Thymus (tissue), 14 donors: ENCODE data around the gene RPS16. TPM values are rescaled to one million over a fixed set of nuclear protein-coding genes. Genes with fewer than 3 reads are reported as not detected.
A peak's percentile ranks its signal among the peaks of the same experiment; 100 is the strongest.

Experiments
- DNase-seq, 9 donors: peaks; one replicate each; pipeline ENCODE4 v3.0.0-alpha.2; 2013; ENCODE audit warnings: low spot score in 9 of 9, low read depth in 6 of 9, missing footprints in 1 of 9
- H3K27ac ChIP-seq, 2 donors: one replicate each; pipeline ENCODE4 v1.5.1; 2013; ENCODE audit warnings: control low read depth in 1 of 2, low read depth in 1 of 2, low read length in 1 of 2, mild to moderate bottlenecking in 1 of 2, moderate library complexity in 1 of 2
- H3K27me3 ChIP-seq, 2 donors: one replicate each; pipeline ENCODE4 v1.5.1; 2013; ENCODE audit warnings: low read length in 1 of 2; ENCODE audit not compliant: control insufficient read depth in 2 of 2, insufficient read depth in 1 of 2
- H3K36me3 ChIP-seq, 2 donors: one replicate each; pipeline ENCODE4 v1.5.1; 2013; ENCODE audit warnings: low read length in 1 of 2, mild to moderate bottlenecking in 1 of 2, moderate library complexity in 1 of 2; ENCODE audit not compliant: control insufficient read depth in 2 of 2, insufficient read depth in 2 of 2
- H3K4me1 ChIP-seq, 2 donors: one replicate each; pipeline ENCODE4 v1.5.1; 2013; ENCODE audit warnings: low read length in 2 of 2; ENCODE audit not compliant: control insufficient read depth in 2 of 2, insufficient read depth in 2 of 2
- H3K4me3 ChIP-seq, 2 donors: one replicate each; pipeline ENCODE4 v1.5.1; 2013; ENCODE audit warnings: low read length in 2 of 2, control low read depth in 1 of 2, mild to moderate bottlenecking in 1 of 2
- H3K9me3 ChIP-seq, 2 donors: one replicate each; pipeline ENCODE4 v1.5.1; 2013; ENCODE audit warnings: low read length in 1 of 2, mild to moderate bottlenecking in 1 of 2; ENCODE audit not compliant: control insufficient read depth in 2 of 2, insufficient read depth in 1 of 2
- WGBS: extraction: QIAGEN DNeasy Blood & Tissue Kit; methylation state at CpG from one replicate; pipeline ENCODE4 v1.1.7; 2013; 5-methylcytosine and 5-hydroxymethylcytosine counted together
- long read RNA-seq, 10 donors: transcript quantifications; one replicate each; lab custom pipeline, GENCODE V29; 2026
- polyA plus RNA-seq: library from polyadenylated mRNA; stranded (reverse); fragments of 200-250 nt; gene quantifications from one replicate; pipeline ENCODE4 v1.2.3, GENCODE V29; 2013
- total RNA-seq: library from RNA; stranded (reverse); fragments of 120-200 nt; gene quantifications from one replicate; pipeline ENCODE4 v1.2.4, GENCODE V29; 2013
- donor health status: healthy.

Gene RPS16
- total RNA-seq (788 TPM), polyA plus RNA-seq (3,143 TPM)
- long read RNA-seq, donor 1, transcript RPS16-201 (5 exons, 560 nt), result major isoform, 100 of 140 reads
- long read RNA-seq, donor 1, partial matches to known transcripts, result 37 of 140 reads
- long read RNA-seq, donor 1, other reads (novel, unspliced or antisense), result 0 of 140 reads
- long read RNA-seq, donor 2, transcript RPS16-201 (5 exons, 560 nt), result major isoform, 975 of 1,273 reads
- long read RNA-seq, donor 2, transcript RPS16-207 (5 exons, 492 nt), result minor isoform, 35 of 1,273 reads
- long read RNA-seq, donor 2, transcript RPS16-203 (2 exons, 1,035 nt), result minor isoform, 25 of 1,273 reads
- long read RNA-seq, donor 2, partial matches to known transcripts, result 195 of 1,273 reads
- long read RNA-seq, donor 2, other reads (novel, unspliced or antisense), result 42 of 1,273 reads
- long read RNA-seq, donor 3, transcript RPS16-207 (5 exons, 492 nt), result minor isoform, 46 of 2,335 reads
- long read RNA-seq, donor 3, transcript RPS16-203 (2 exons, 1,035 nt), result minor isoform, 39 of 2,335 reads
- long read RNA-seq, donor 3, transcript RPS16-201 (5 exons, 560 nt), result major isoform, 1,756 of 2,335 reads
- long read RNA-seq, donor 3, partial matches to known transcripts, result 385 of 2,335 reads
- long read RNA-seq, donor 3, other reads (novel, unspliced or antisense), result 99 of 2,335 reads
- long read RNA-seq, donor 4, transcript RPS16-207 (5 exons, 492 nt), result minor isoform, 12 of 1,043 reads
- long read RNA-seq, donor 4, transcript RPS16-203 (2 exons, 1,035 nt), result minor isoform, 33 of 1,043 reads
- long read RNA-seq, donor 4, transcript RPS16-201 (5 exons, 560 nt), result major isoform, 695 of 1,043 reads
- long read RNA-seq, donor 4, partial matches to known transcripts, result 266 of 1,043 reads
- long read RNA-seq, donor 4, other reads (novel, unspliced or antisense), result 31 of 1,043 reads
- long read RNA-seq, donor 5, transcript RPS16-201 (5 exons, 560 nt), result major isoform, 2,142 of 2,913 reads
- long read RNA-seq, donor 5, transcript RPS16-203 (2 exons, 1,035 nt), result minor isoform, 65 of 2,913 reads
- long read RNA-seq, donor 5, transcript RPS16-207 (5 exons, 492 nt), result minor isoform, 57 of 2,913 reads
- long read RNA-seq, donor 5, partial matches to known transcripts, result 525 of 2,913 reads
- long read RNA-seq, donor 5, other reads (novel, unspliced or antisense), result 114 of 2,913 reads
- long read RNA-seq, donor 6, transcript RPS16-203 (2 exons, 1,035 nt), result minor isoform, 10 of 741 reads
- long read RNA-seq, donor 6, transcript RPS16-201 (5 exons, 560 nt), result major isoform, 596 of 741 reads
- long read RNA-seq, donor 6, transcript RPS16-207 (5 exons, 492 nt), result minor isoform, 16 of 741 reads
- long read RNA-seq, donor 6, partial matches to known transcripts, result 102 of 741 reads
- long read RNA-seq, donor 6, other reads (novel, unspliced or antisense), result 15 of 741 reads
- long read RNA-seq, donor 7, transcript RPS16-207 (5 exons, 492 nt), result minor isoform, 29 of 1,348 reads
- long read RNA-seq, donor 7, transcript RPS16-203 (2 exons, 1,035 nt), result minor isoform, 41 of 1,348 reads
- long read RNA-seq, donor 7, transcript RPS16-201 (5 exons, 560 nt), result major isoform, 876 of 1,348 reads
- long read RNA-seq, donor 7, partial matches to known transcripts, result 353 of 1,348 reads
- long read RNA-seq, donor 7, other reads (novel, unspliced or antisense), result 46 of 1,348 reads
- long read RNA-seq, donor 8, transcript RPS16-201 (5 exons, 560 nt), result major isoform, 414 of 494 reads
- long read RNA-seq, donor 8, transcript RPS16-207 (5 exons, 492 nt), result minor isoform, 6 of 494 reads
- long read RNA-seq, donor 8, partial matches to known transcripts, result 52 of 494 reads
- long read RNA-seq, donor 8, other reads (novel, unspliced or antisense), result 16 of 494 reads
- long read RNA-seq, donor 9, transcript RPS16-207 (5 exons, 492 nt), result minor isoform, 20 of 868 reads
- long read RNA-seq, donor 9, transcript RPS16-203 (2 exons, 1,035 nt), result minor isoform, 22 of 868 reads
- long read RNA-seq, donor 9, transcript RPS16-201 (5 exons, 560 nt), result major isoform, 656 of 868 reads
- long read RNA-seq, donor 9, partial matches to known transcripts, result 149 of 868 reads
- long read RNA-seq, donor 9, other reads (novel, unspliced or antisense), result 19 of 868 reads
- long read RNA-seq, donor 10, transcript RPS16-207 (5 exons, 492 nt), result minor isoform, 18 of 1,206 reads
- long read RNA-seq, donor 10, transcript RPS16-201 (5 exons, 560 nt), result major isoform, 926 of 1,206 reads
- long read RNA-seq, donor 10, transcript RPS16-203 (2 exons, 1,035 nt), result minor isoform, 25 of 1,206 reads
- long read RNA-seq, donor 10, partial matches to known transcripts, result 182 of 1,206 reads
- long read RNA-seq, donor 10, other reads (novel, unspliced or antisense), result 52 of 1,206 reads

DNA sequence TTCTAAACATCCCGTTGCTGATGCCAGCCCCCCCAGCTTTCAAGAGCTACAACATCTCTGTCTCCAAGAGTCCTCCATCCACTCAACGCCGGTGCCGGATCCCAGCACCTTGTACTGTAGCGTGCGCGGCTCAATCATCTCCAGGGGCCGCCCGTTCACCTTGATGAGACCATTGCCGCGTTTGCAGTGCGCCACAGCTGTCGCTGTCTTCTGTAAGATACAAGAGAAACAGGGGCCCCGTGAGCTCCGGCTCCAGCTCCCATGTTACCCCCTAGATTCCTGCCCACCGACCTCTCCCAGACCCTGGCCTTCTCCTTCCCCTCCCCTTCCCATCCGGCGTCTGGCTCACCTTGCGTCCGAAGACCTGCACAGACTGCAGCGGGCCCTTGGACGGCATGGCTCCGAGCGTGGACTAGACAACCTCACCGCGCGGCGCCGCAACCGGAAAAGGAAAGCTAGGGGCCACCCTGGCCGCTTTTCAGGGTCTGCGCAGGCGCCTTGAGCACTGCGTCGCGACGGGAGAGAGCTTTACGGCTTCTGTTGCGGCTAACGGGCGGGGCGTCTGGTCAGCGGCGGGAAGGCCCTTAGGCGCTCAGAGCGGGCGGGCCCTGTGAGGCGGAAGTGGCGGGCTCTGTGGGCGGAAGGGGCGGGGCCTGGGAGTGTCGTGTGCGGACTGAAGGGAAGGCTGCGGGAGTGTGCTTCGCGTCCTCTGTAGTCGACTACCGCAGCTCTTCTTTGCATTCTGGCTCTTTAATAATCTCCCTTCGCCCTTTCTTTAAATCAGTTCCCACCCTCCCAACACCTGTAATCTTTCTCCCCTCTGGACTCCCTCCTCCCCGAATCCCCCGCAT lies at the start of gene RPS16:
RPS16 (minus strand) TSS at position 451 of the 851 bp plus-strand sequence; CDS start at position 397, 54 bp downstream.
- under 1% methylated on average over 61 of the region's 61 CpGs for WGBS
- H3K27me3 ChIP-seq, result peaks cover 0 to 6% of the 10 kb centered on the region in 2 donors
- DNase-seq, result peak; percentile 83 to 98 (median 95)
- peaks cover 11 to 26% of the 10 kb centered on the region in 2 donors for H3K4me1 ChIP-seq
- peak within 1 kb of the TSS; percentile 86 to 94 for H3K27ac ChIP-seq
- H3K4me3 ChIP-seq, result peak within 1 kb of the TSS; percentile 76 to 86
- H3K9me3 ChIP-seq, result no peaks in the 10 kb centered on the region
- peaks cover 26 to 34% of the 10 kb centered on the region in 2 donors for H3K36me3 ChIP-seq

DNA sequence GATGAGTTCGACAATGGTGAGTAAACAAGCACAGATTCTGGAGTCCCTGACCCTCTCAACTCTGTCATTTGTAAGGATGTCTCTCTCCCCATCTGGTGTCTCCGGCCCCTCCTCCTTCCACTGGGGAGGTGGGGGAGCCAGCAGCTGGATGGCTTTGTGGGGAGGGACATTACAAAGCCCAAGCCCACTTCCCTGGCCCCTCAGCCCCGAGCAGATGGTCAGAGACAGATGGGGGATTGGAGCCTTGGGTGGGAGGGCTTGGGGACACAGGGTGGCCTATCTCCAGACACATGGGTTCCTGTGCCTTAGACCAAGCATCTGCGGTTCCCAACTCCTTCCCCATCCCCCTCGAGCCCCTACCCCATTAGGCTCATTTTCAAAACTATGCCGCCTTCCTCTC lies 47.4 kb upstream of the RPS16 start:
- WGBS, result 81% methylated on average over 6 of the region's 6 CpGs
- Histone ChIP-seq H3K9me3 (no peaks in the 10 kb centered on the region), H3K4me3 (no peak overlapping the region), H3K27me3 (no peaks in the 10 kb centered on the region), H3K27ac (no peak overlapping the region), H3K36me3 (peaks cover 22 to 24% of the 10 kb centered on the region in 2 donors), H3K4me1 (peaks cover 13 to 16% of the 10 kb centered on the region in 2 donors)
- DNase-seq, result no peak

DNA sequence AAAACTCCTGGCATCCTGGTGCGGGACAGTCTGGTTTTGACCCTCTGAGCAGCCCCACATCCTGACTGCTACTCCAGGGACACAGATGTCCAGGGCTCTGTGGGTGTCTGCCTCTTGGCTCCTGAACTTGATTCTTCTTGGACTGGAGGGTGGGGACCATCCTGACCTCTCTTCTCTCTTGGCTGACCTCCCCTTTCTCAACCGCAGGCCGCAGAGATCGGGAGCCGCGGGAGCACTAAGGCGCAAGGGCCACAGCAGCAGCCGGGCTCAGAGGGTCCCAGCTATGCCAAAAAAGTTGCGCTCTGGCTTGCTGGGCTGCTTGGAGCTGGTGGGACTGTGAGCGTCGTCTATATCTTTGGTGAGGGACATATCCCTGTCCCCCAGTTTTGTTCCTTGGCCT lies 45.9 kb upstream of the RPS16 start:
- Histone ChIP-seq H3K27me3 (no peaks in the 10 kb centered on the region), H3K27ac (no peak overlapping the region), H3K36me3 (peaks cover 14% of the 10 kb centered on the region in 2 donors), H3K4me1 (peaks cover 13 to 16% of the 10 kb centered on the region in 2 donors), H3K4me3 (peak overlapping the region in 1 of 2 donors; percentile 91), H3K9me3 (no peaks in the 10 kb centered on the region)
- DNase-seq, result no peak
- WGBS, result 89% methylated on average over 11 of the region's 11 CpGs

DNA sequence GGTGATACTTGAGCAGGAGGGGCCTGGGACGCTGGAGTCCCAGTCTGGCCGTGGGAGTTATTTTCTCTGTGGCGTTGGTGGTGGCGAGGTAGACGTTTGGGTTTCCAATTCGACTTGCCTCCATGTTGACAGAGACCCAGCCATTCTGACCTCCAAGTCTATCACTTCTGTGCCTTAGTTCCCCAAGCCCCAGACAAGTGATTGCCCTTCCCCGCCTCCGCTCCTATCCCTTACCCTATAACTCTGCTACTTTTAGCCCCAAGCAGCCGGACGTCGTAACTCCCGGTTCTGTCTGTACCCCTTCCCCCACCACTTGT lies 45.4 kb upstream of the RPS16 start:
- WGBS, result under 1% methylated on average over 12 of the region's 12 CpGs
- Histone ChIP-seq H3K27me3 (no peaks in the 10 kb centered on the region), H3K4me3 (peak overlapping the region; percentile 88 to 91), H3K36me3 (peaks cover 13 to 14% of the 10 kb centered on the region in 2 donors), H3K4me1 (peaks cover 13 to 16% of the 10 kb centered on the region in 2 donors), H3K27ac (peak overlapping the region; percentile 80 to 87), H3K9me3 (no peaks in the 10 kb centered on the region)
- no peak for DNase-seq

DNA sequence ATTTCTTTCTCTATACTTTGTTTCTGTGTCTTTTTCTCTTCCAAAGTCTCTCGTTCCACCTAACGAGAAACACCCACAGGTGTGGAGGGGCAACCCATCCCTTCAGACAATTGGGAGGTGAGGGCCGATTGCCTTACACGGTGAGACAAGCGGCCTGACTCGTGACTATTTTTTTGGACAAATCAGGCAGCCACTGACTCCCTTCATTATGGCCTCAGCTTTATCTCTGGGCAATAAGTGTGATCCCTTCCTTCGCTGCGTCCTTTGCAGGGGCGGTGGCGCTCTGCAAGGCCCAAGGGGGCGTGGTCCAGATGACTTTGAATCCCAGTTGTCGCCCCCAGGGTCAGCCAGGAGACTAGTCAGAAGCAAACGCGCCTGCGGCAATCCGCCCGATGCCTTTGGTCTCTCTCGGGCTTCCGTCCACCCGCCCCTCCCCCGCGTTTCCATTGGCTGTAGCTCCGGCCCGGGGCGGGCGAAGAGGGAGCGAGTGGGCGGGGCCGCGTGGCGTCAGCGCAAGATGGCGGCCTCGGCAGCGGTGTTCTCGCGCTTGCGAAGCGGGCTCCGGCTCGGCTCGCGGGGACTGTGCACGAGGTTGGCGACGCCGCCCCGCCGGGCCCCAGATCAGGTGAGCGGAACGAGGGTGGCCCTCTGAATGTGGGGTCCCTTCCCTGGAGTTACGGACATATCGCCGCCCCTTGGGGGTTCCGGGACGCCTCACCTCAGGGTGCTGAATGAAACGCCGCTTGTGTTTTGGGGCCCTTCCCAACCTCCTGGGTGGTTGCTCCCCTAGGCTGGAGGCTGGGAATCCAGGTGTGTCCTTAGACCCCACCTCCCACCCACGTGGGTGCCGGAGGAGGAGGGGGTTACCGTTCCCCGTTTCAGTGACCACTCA lies 44.8 kb upstream of the RPS16 start, which contains the start of gene TIMM50:
TIMM50 (plus strand) TSS at position 502 of the 892 bp plus-strand sequence; CDS start at position 518, 16 bp downstream.
- H3K4me1 ChIP-seq, result peaks cover 13 to 16% of the 10 kb centered on the region in 2 donors
- H3K9me3 ChIP-seq, result peaks cover 0 to 3% of the 10 kb centered on the region in 2 donors
- peak; percentile 74 to 96 (median 88) for DNase-seq
- WGBS, result 1% methylated on average over 62 of the region's 62 CpGs
- H3K27me3 ChIP-seq, result no peaks in the 10 kb centered on the region
- H3K36me3 ChIP-seq, result peaks cover 14 to 15% of the 10 kb centered on the region in 2 donors
- H3K27ac ChIP-seq, result peak within 1 kb of the TSS; percentile 80 to 87
- H3K4me3 ChIP-seq, result peak within 1 kb of the TSS; percentile 88 to 91

- Histone ChIP-seq H3K36me3 (peaks cover 15 to 16% of the 10 kb centered on the region in 2 donors), H3K4me1 (peaks cover 13 to 16% of the 10 kb centered on the region in 2 donors), H3K4me3 (peak overlapping the region; percentile 88 to 91), H3K9me3 (peaks cover 0 to 4% of the 10 kb centered on the region in 2 donors), H3K27ac (no peak overlapping the region), H3K27me3 (no peaks in the 10 kb centered on the region)
- WGBS, result 65% methylated on average over 10 of the region's 10 CpGs
- peak in 1 of 9 donors; percentile 13 for DNase-seq
Observed at GRCh38 chr19:39479916-39480315, 44.2 kb upstream of the RPS16 start.
